Epithelial cell of proximal tubule (primary cell): ENCODE measurements around the gene NUDT14. TPM values are rescaled to one million over a fixed set of nuclear protein-coding genes. Genes with fewer than 3 reads are reported as not detected.

Source experiments
- DNase-seq: peaks from one replicate; pipeline ENCODE4 v3.0.0-alpha.2; 2011; ENCODE audit warnings: low read depth
- H3K4me3 ChIP-seq: 2 replicates; pipeline ENCODE4 v1.5.1; 2011; ENCODE audit warnings: low read depth, mild to moderate bottlenecking, low read length
- CTCF ChIP-seq: conservative IDR thresholded peaks from 2 replicates; pipeline ENCODE4 v1.5.1; 2012; ENCODE audit warnings: low read depth, mild to moderate bottlenecking, low read length
- total RNA-seq: library from RNA; depleted of rRNA; stranded (reverse); fragments of >200 nt; gene quantifications from 2 replicates; pipeline ENCODE4 v1.2.3, GENCODE V29; 2015

NUDT14 gene
- total RNA-seq, 1 donor from 2014 or later, result 30.2 TPM

- TF ChIP-seq CTCF, result no peak
- no peak overlapping the region for H3K4me3 ChIP-seq
- DNase-seq, result no peak
Measured at GRCh38 chr14:105152794-105153241, 28.3 kb downstream of the NUDT14 start.

GRCh38 chr14:105151838-105152793 lies 29.0 kb downstream of the NUDT14 start:
- TF ChIP-seq CTCF, result no peak
- H3K4me3 ChIP-seq, result no peak overlapping the region
- DNase-seq, result no peak

- no peak for TF ChIP-seq CTCF
Measured at GRCh38 chr14:105151084-105151837, 29.9 kb downstream of the NUDT14 start.

GRCh38 chr14:105150368-105151083 lies 30.6 kb downstream of the NUDT14 start:
- H3K4me3 ChIP-seq, result no peak overlapping the region
- TF ChIP-seq CTCF, result no peak
- no peak for DNase-seq

More at GRCh38 chr14:105151084-105151837, 29.9 kb downstream of the NUDT14 start:
- no peak for DNase-seq
- H3K4me3 ChIP-seq, result no peak overlapping the region

GRCh38 chr14:105150026-105150367 lies 31.1 kb downstream of the NUDT14 start:
- TF ChIP-seq CTCF, result no peak
- H3K4me3 ChIP-seq, result no peak overlapping the region

GRCh38 chr14:105149146-105149781 lies 31.8 kb downstream of the NUDT14 start:
- TF ChIP-seq CTCF, result no peak
- no peak overlapping the region for H3K4me3 ChIP-seq
- no peak for DNase-seq

More at GRCh38 chr14:105150026-105150367, 31.1 kb downstream of the NUDT14 start:
- DNase-seq, result no peak
